Endothelial cell (in vitro differentiated cells): ENCODE data around the gene ALDH2. TPM values are rescaled to one million over a fixed set of nuclear protein-coding genes. Genes with fewer than 3 reads are reported as not detected.

Source experiments
- DNase-seq: peaks from one replicate; pipeline ENCODE4 v3.0.0; 2021; ENCODE audit warnings: low spot score
- H3K27ac Mint-ChIP-seq: one replicate; pipeline ENCODE4 v1.8.0; 2021; ENCODE audit warnings: mixed read lengths, inconsistent platforms; ENCODE audit not compliant: unreplicated experiment
- H3K27me3 Mint-ChIP-seq: one replicate; pipeline ENCODE4 v1.8.0; 2021; ENCODE audit warnings: mild to moderate bottlenecking, moderate library complexity, mixed read lengths, inconsistent platforms; ENCODE audit not compliant: unreplicated experiment
- H3K36me3 Mint-ChIP-seq: one replicate; pipeline ENCODE4 v1.8.0; 2021; ENCODE audit warnings: mild to moderate bottlenecking, low read depth, mixed read lengths, inconsistent platforms; ENCODE audit not compliant: unreplicated experiment
- H3K4me1 Mint-ChIP-seq: one replicate; pipeline ENCODE4 v1.8.0; 2021; ENCODE audit warnings: mild to moderate bottlenecking, mixed read lengths, inconsistent platforms; ENCODE audit not compliant: unreplicated experiment
- H3K4me3 Mint-ChIP-seq: one replicate; pipeline ENCODE4 v1.8.0; 2021; ENCODE audit warnings: mild to moderate bottlenecking, mixed read lengths, inconsistent platforms; ENCODE audit not compliant: unreplicated experiment
- H3K9me3 Mint-ChIP-seq: one replicate; pipeline ENCODE4 v1.8.0; 2021; ENCODE audit warnings: mixed read lengths, inconsistent platforms; ENCODE audit not compliant: unreplicated experiment
- microRNA-seq: library from miRNA; unstranded; fragments of <30 nt; microRNA quantifications from one replicate; pipeline ENCODE4, GENCODE V29; 2020; ENCODE audit not compliant: unreplicated experiment
- total RNA-seq: library from RNA; stranded (reverse); fragmentation: NEBNext Ultra II Directional; extraction: Animal tissue kit (Norgen Biotek cat#: 25700); gene quantifications from one replicate; pipeline ENCODE4 v1.2.1, GENCODE V29; 2021; ENCODE audit not compliant: unreplicated experiment
- TF ChIP-seq, protein P1 (sequence below): fragments of 200-600 bp; sonication (generic); IDR thresholded peaks from one replicate; pipeline ENCODE4 v1.5.0; 2021; ENCODE audit warnings: antibody characterized with exemption; ENCODE audit not compliant: unreplicated experiment

The ALDH2 gene
- total RNA-seq, 1 donor from 2014 or later, result 98.5 TPM

DNA sequence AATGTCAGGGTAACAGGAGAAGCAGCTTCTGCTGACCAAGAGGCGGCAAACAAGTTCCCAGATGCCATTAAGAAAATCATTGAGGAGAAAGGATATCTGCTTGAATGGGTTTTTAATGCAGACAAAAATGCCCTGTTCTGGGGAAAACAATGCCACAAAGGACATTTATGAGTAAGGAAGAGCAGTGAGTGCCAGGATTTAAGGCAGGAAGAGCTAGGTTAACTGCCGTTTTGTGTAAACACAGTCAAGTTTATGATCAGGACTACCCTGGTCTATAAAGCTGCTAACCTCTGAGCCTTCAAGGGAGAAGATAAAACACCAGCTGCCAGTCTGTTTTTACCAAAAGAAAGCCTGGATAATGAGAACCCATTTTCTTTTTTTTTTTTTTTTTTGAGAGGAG is 83.8 kb downstream of the ALDH2 start:
- no peak for DNase-seq
- TF ChIP-seq, protein P1, sequence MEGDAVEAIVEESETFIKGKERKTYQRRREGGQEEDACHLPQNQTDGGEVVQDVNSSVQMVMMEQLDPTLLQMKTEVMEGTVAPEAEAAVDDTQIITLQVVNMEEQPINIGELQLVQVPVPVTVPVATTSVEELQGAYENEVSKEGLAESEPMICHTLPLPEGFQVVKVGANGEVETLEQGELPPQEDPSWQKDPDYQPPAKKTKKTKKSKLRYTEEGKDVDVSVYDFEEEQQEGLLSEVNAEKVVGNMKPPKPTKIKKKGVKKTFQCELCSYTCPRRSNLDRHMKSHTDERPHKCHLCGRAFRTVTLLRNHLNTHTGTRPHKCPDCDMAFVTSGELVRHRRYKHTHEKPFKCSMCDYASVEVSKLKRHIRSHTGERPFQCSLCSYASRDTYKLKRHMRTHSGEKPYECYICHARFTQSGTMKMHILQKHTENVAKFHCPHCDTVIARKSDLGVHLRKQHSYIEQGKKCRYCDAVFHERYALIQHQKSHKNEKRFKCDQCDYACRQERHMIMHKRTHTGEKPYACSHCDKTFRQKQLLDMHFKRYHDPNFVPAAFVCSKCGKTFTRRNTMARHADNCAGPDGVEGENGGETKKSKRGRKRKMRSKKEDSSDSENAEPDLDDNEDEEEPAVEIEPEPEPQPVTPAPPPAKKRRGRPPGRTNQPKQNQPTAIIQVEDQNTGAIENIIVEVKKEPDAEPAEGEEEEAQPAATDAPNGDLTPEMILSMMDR, result no peak
- H3K4me3 Mint-ChIP-seq, result no peak overlapping the region
- no peaks in the 10 kb centered on the region for H3K9me3 Mint-ChIP-seq
- no peak overlapping the region for H3K27ac Mint-ChIP-seq
- H3K27me3 Mint-ChIP-seq, result no peaks in the 10 kb centered on the region
- H3K4me1 Mint-ChIP-seq, result peaks cover 2% of the 10 kb centered on the region
- peaks cover 17% of the 10 kb centered on the region for H3K36me3 Mint-ChIP-seq

DNA sequence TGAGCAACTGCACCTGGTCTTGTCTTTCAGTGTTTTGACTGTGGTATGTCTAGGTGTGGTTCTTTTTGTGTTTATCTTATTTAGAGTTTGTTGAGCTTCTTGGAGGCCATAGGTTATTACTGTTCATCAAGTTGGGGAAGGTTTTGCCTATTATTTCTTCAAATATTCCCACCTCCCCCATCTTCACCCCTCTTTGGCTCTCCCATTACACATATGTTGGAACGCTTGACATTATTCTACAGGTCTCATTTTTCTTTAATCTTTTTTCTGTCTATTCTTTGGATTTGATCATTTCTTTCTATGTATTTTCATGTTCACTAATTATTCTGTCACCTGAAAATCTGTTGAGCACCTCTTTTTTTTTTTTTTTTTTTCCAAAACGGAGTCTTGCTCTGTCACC is 91.5 kb downstream of the ALDH2 start:
- Mint-ChIP-seq H3K4me3 (no peak overlapping the region), H3K4me1 (no peaks in the 10 kb centered on the region), H3K27me3 (peaks cover 3% of the 10 kb centered on the region), H3K27ac (no peak overlapping the region), H3K9me3 (no peaks in the 10 kb centered on the region), H3K36me3 (peaks cover 5% of the 10 kb centered on the region)
- no peak for DNase-seq
- TF ChIP-seq, protein P1, result no peak

DNA sequence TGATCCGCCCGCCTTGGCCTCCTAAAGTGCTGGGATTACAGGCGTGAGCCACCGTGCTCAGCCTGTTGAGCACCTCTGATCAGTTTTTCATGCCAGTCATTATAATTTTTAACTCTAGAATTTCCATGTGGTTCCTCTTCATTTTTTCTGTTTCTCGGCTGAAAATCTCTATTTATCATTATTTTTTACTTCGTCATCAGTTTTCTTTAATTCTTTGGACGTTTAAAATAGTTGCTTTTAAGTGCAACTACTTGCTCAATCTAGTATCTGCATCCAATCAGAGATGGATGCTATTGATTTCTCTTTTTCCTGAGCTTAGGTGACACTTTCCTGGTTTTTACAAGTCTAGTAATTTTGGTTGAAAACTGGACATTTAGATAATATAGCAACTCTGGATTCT is 92.0 kb downstream of the ALDH2 start:
- TF ChIP-seq, protein P1, result no peak
- Mint-ChIP-seq H3K27ac (no peak overlapping the region), H3K4me1 (no peaks in the 10 kb centered on the region), H3K27me3 (peaks cover 3% of the 10 kb centered on the region), H3K36me3 (peaks cover 7% of the 10 kb centered on the region), H3K9me3 (no peaks in the 10 kb centered on the region), H3K4me3 (no peak overlapping the region)
- no peak for DNase-seq

DNA sequence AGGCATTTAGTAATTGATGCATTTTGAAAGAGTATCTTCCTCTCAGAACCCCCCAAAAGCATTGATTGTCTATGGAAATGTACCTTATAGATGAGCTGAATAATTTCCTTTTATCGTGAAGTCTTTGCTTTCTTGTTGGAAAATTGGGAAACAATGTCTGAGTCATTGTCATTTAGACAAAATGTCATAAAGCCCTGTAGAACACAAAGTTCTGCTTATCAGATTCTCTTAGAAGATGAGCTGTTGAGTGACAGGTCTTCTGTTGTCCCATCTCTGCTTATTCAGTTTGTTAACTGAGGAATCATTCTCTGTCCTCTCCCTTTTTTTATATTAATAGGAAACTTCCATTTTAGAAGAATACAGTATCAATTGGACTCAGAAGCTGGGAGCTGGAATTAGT is 98.2 kb downstream of the ALDH2 start:
- DNase-seq, result no peak
- Mint-ChIP-seq H3K27me3 (peaks cover 3% of the 10 kb centered on the region), H3K27ac (no peak overlapping the region), H3K4me3 (no peak overlapping the region), H3K36me3 (peaks cover 17% of the 10 kb centered on the region), H3K4me1 (peaks cover 2% of the 10 kb centered on the region), H3K9me3 (no peaks in the 10 kb centered on the region)
- TF ChIP-seq, protein P1, result no peak

Small RNA genes lying within 50 kb of the gene (microRNA-seq; reads per million reads assigned to microRNA genes)
- 1.2 reads per million, percentile 17 among the genes with 10 or more reads in this experiment for gene MIR6761

Other genes starting within 250 kb of the ALDH2 start
- gene ATXN2, start 167.6 kb upstream of the ALDH2 start, total RNA-seq, result 69.4 TPM
- gene BRAP, start 81.0 kb upstream of the ALDH2 start, total RNA-seq, result 22.0 TPM
- 26.8 TPM for gene ACAD10, start 80.9 kb upstream of the ALDH2 start, total RNA-seq
- gene MAPKAPK5, start 75.3 kb downstream of the ALDH2 start, total RNA-seq, result 48.8 TPM
- 8.2 TPM for gene TMEM116, start 246.2 kb downstream of the ALDH2 start, total RNA-seq
- gene ERP29, start 246.5 kb downstream of the ALDH2 start, total RNA-seq, result 150 TPM